ENCODE measurements around the gene ATG9A. TPM values are rescaled to one million over a fixed set of nuclear protein-coding genes. Genes with fewer than 3 reads are reported as not detected.
"Not testable (repeated sequence)": the region's sequence is repeated elsewhere in the genome, so short reads cannot be mapped to it uniquely, and the experiment has no call there.

ATG9A gene
- total and polyA plus RNA-seq, 4 donors, result 26.2 to 59.8 (median 50.9) TPM

DNA sequence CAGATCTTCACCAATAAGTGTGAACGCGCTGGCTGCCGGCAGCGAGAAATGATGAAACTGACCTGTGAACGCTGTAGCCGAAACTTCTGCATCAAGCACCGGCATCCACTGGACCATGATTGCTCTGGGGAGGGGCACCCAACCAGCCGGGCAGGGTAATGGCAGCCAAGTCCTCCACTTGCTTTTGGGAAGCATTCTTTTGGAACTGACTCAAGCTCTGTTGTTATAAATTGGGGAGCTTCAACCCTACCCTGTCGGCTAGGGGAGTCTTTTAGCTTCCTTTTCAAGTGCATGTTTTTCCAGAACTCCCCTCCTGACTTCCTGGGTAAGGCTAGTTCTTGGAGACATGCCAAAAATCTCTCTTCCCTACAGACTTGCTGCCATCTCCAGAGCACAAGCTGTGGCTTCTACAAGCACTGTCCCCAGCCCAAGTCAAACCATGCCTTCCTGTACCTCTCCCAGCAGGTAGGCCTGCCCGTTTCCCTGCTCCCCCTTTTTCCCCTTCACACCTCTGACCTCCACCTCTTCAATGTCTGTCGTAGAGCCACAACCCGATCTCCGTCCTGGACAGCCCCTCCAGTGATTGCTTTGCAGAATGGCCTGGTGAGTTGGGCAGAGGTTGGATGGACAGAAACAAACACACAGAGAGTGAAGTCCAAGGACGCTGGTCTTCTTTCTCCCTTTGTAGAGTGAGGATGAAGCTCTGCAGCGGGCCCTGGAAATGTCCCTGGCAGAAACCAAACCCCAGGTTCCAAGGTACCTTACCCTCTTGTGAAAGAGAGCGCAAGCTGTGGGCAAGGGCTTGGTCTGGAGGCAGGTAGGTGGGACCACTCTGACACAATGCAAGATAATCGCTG lies 21.3 kb downstream of the ATG9A start:
- no peaks in the 10 kb centered on the region for H3K27me3 ChIP-seq (ENCODE audit: control insufficient read depth, insufficient read depth, low read length)
- peak in 1 of 6 donors; percentile 44 for DNase-seq (ENCODE audit: low read depth in 4 of 6, low spot score in 6 of 6)
- WGBS (ENCODE audit: insufficient coverage), result 59% methylated on average over 11 of the region's 17 CpGs

GRCh38 chr2:219207134-219207883 lies 22.1 kb downstream of the ATG9A start:
- H3K36me3 ChIP-seq (ENCODE audit: control insufficient read depth, insufficient read depth, low read length), result peaks cover 36% of the 10 kb centered on the region
- no peak for DNase-seq (ENCODE audit: low read depth in 4 of 6, low spot score in 6 of 6)
- H3K9me3 ChIP-seq (ENCODE audit: control insufficient read depth, insufficient read depth, low read length), result no peaks in the 10 kb centered on the region
- peak overlapping the region; percentile 84 for H3K4me3 ChIP-seq (ENCODE audit: low read depth, low read length)
- 11% methylated on average over 20 of the region's 22 CpGs for WGBS (ENCODE audit: insufficient coverage)
- peak overlapping the region; percentile 97 for H3K27ac ChIP-seq (ENCODE audit: low read depth, low read length)
- H3K27me3 ChIP-seq (ENCODE audit: control insufficient read depth, insufficient read depth, low read length), result no peaks in the 10 kb centered on the region
- peaks cover 20% of the 10 kb centered on the region for H3K4me1 ChIP-seq (ENCODE audit: control insufficient read depth, insufficient read depth, low read length)

More for the DNA sequence above, 21.3 kb downstream of the ATG9A start:
- Histone ChIP-seq H3K4me3 (ENCODE audit: low read depth, low read length) (no peak overlapping the region), H3K27ac (ENCODE audit: low read depth, low read length) (peak overlapping the region; percentile 97), H3K36me3 (ENCODE audit: control insufficient read depth, insufficient read depth, low read length) (peaks cover 45% of the 10 kb centered on the region), H3K9me3 (ENCODE audit: control insufficient read depth, insufficient read depth, low read length) (no peaks in the 10 kb centered on the region), H3K4me1 (ENCODE audit: control insufficient read depth, insufficient read depth, low read length) (peaks cover 20% of the 10 kb centered on the region)

DNA sequence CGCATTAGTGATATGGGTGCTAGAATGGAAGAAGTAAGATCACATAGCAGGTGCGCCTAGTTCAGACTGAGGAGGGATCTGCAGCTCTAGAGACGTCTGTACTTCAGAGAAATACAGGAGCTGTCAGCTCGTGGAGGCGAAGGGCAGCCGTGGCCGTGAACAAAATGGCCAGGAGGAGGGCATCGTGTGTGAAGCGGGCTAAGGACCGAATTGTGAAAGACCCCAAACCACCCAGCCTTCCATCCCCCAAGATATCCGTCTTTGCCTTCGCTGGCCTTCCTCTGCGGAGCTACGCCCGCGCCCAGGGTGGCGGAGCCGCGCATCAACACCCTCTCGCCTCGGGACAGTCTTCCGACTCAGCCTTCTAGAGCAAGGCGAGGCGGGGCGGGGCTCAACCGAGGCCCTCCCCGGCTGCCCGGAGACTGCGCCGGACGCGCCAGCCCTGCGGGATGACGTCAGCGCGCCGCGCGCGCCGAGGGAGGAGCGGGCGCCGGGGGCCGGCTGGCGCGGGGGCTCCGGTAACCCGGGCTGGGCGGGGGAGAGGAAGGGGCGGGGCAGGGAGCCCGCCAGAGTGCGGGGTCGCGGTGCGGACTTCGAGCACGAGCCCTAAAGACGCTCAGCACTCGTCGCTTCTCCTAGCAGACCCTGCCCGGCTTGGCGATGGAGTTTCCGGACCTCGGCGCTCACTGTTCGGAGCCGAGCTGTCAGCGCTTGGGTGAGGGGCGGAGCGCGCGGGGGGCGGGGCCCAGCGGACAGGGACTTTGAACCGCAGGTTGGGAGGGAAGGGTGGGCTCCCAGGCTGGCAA lies 22.9 kb downstream of the ATG9A start, which contains the start of gene ZFAND2B:
TSS of gene ZFAND2B (plus strand) at position 455 of the 806 bp plus-strand sequence. CDS start at position 661, 206 bp downstream.
- under 1% methylated on average over 67 of the region's 76 CpGs for WGBS (ENCODE audit: insufficient coverage)
- peak within 1 kb of the TSS; percentile 98 for H3K27ac ChIP-seq (ENCODE audit: low read depth, low read length)
- H3K27me3 ChIP-seq (ENCODE audit: control insufficient read depth, insufficient read depth, low read length), result no peaks in the 10 kb centered on the region
- peaks cover 20% of the 10 kb centered on the region for H3K4me1 ChIP-seq (ENCODE audit: control insufficient read depth, insufficient read depth, low read length)
- H3K9me3 ChIP-seq (ENCODE audit: control insufficient read depth, insufficient read depth, low read length), result no peaks in the 10 kb centered on the region
- peak; percentile 89 to 99 (median 95) for DNase-seq (ENCODE audit: low read depth in 4 of 6, low spot score in 6 of 6)
- H3K36me3 ChIP-seq (ENCODE audit: control insufficient read depth, insufficient read depth, low read length), result peaks cover 31% of the 10 kb centered on the region
- peak within 1 kb of the TSS; percentile 84 for H3K4me3 ChIP-seq (ENCODE audit: low read depth, low read length)

- peak overlapping the region; percentile 98 for H3K27ac ChIP-seq (ENCODE audit: low read depth, low read length)
Measured at GRCh38 chr2:219205981-219206327, 23.5 kb downstream of the ATG9A start.

GRCh38 chr2:219205165-219205538 lies 24.3 kb downstream of the ATG9A start:
- WGBS (ENCODE audit: insufficient coverage), result 80% methylated on average over 1 of the region's 5 CpGs
- Histone ChIP-seq H3K4me1 (ENCODE audit: control insufficient read depth, insufficient read depth, low read length) (peaks cover 20% of the 10 kb centered on the region), H3K27me3 (ENCODE audit: control insufficient read depth, insufficient read depth, low read length) (no peaks in the 10 kb centered on the region), H3K4me3 (ENCODE audit: low read depth, low read length) (no peak overlapping the region), H3K36me3 (ENCODE audit: control insufficient read depth, insufficient read depth, low read length) (peaks cover 17% of the 10 kb centered on the region), H3K27ac (ENCODE audit: low read depth, low read length) (no peak overlapping the region), H3K9me3 (ENCODE audit: control insufficient read depth, insufficient read depth, low read length) (no peaks in the 10 kb centered on the region)
- no peak for DNase-seq (ENCODE audit: low read depth in 4 of 6, low spot score in 6 of 6)

More at GRCh38 chr2:219205981-219206327, 23.5 kb downstream of the ATG9A start:
- Histone ChIP-seq H3K27me3 (ENCODE audit: control insufficient read depth, insufficient read depth, low read length) (no peaks in the 10 kb centered on the region), H3K4me1 (ENCODE audit: control insufficient read depth, insufficient read depth, low read length) (peaks cover 20% of the 10 kb centered on the region), H3K36me3 (ENCODE audit: control insufficient read depth, insufficient read depth, low read length) (peaks cover 25% of the 10 kb centered on the region), H3K4me3 (ENCODE audit: low read depth, low read length) (peak overlapping the region; percentile 84), H3K9me3 (ENCODE audit: control insufficient read depth, insufficient read depth, low read length) (no peaks in the 10 kb centered on the region)
- 20% methylated on average over 6 of the region's 7 CpGs for WGBS (ENCODE audit: insufficient coverage)
- DNase-seq (ENCODE audit: low read depth in 4 of 6, low spot score in 6 of 6), result no peak

GRCh38 chr2:219204425-219205164 lies 24.8 kb downstream of the ATG9A start:
- Histone ChIP-seq H3K9me3 (ENCODE audit: control insufficient read depth, insufficient read depth, low read length) (no peaks in the 10 kb centered on the region), H3K4me3 (ENCODE audit: low read depth, low read length) (no peak overlapping the region), H3K27me3 (ENCODE audit: control insufficient read depth, insufficient read depth, low read length) (no peaks in the 10 kb centered on the region), H3K27ac (ENCODE audit: low read depth, low read length) (no peak overlapping the region), H3K4me1 (ENCODE audit: control insufficient read depth, insufficient read depth, low read length) (peaks cover 20% of the 10 kb centered on the region), H3K36me3 (ENCODE audit: control insufficient read depth, insufficient read depth, low read length) (peaks cover 13% of the 10 kb centered on the region)
- WGBS (ENCODE audit: insufficient coverage), result 100% methylated on average over 3 of the region's 7 CpGs
- DNase-seq (ENCODE audit: low read depth in 4 of 6, low spot score in 6 of 6), result no peak

GRCh38 chr2:219201331-219201730 lies 28.1 kb downstream of the ATG9A start:
- not testable (repeated sequence) for H3K27me3 ChIP-seq (ENCODE audit: control insufficient read depth, insufficient read depth, low read length); H3K36me3 ChIP-seq (ENCODE audit: control insufficient read depth, insufficient read depth, low read length); DNase-seq (ENCODE audit: low read depth in 4 of 6, low spot score in 6 of 6); H3K4me3 ChIP-seq (ENCODE audit: low read depth, low read length); H3K9me3 ChIP-seq (ENCODE audit: control insufficient read depth, insufficient read depth, low read length); H3K4me1 ChIP-seq (ENCODE audit: control insufficient read depth, insufficient read depth, low read length); H3K27ac ChIP-seq (ENCODE audit: low read depth, low read length)
- 88% methylated on average over 12 of the region's 21 CpGs for WGBS (ENCODE audit: insufficient coverage)

- not testable (repeated sequence) for H3K9me3 ChIP-seq (ENCODE audit: control insufficient read depth, insufficient read depth, low read length); H3K4me3 ChIP-seq (ENCODE audit: low read depth, low read length); H3K27ac ChIP-seq (ENCODE audit: low read depth, low read length); H3K36me3 ChIP-seq (ENCODE audit: control insufficient read depth, insufficient read depth, low read length); H3K27me3 ChIP-seq (ENCODE audit: control insufficient read depth, insufficient read depth, low read length); H3K4me1 ChIP-seq (ENCODE audit: control insufficient read depth, insufficient read depth, low read length)
- peak in 2 of 6 donors; percentile 18 to 50 for DNase-seq (ENCODE audit: low read depth in 4 of 6, low spot score in 6 of 6)
- WGBS (ENCODE audit: insufficient coverage), result 32% methylated on average over 19 of the region's 26 CpGs
Measured at GRCh38 chr2:219200502-219201326, 28.7 kb downstream of the ATG9A start.

Data from spinal cord (tissue), 10 donors.